CD4-positive, alpha-beta T cell treated with Interleukin-1 beta for 1 hour (primary cell): ENCODE results near the gene ZFP36L2.

Experiments
- DNase-seq, 2 donors: peaks; one replicate each; pipeline ENCODE4 v3.0.0-alpha.2; 2020 to 2022

ZFP36L2 gene, protein sequence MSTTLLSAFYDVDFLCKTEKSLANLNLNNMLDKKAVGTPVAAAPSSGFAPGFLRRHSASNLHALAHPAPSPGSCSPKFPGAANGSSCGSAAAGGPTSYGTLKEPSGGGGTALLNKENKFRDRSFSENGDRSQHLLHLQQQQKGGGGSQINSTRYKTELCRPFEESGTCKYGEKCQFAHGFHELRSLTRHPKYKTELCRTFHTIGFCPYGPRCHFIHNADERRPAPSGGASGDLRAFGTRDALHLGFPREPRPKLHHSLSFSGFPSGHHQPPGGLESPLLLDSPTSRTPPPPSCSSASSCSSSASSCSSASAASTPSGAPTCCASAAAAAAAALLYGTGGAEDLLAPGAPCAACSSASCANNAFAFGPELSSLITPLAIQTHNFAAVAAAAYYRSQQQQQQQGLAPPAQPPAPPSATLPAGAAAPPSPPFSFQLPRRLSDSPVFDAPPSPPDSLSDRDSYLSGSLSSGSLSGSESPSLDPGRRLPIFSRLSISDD

GRCh38 chr2:43226558-43226954, at the start of gene ZFP36L2:
Gene ZFP36L2 (minus strand): TSS chr2:43226606. CDS start chr2:43226315, 291 bp downstream.
- DNase-seq, result peak; percentile 96 to 97

GRCh38 chr2:43274721-43275120, 48.3 kb upstream of the ZFP36L2 start:
- no peak for DNase-seq

GRCh38 chr2:43274055-43274454, 47.6 kb upstream of the ZFP36L2 start:
- no peak for DNase-seq

DNA sequence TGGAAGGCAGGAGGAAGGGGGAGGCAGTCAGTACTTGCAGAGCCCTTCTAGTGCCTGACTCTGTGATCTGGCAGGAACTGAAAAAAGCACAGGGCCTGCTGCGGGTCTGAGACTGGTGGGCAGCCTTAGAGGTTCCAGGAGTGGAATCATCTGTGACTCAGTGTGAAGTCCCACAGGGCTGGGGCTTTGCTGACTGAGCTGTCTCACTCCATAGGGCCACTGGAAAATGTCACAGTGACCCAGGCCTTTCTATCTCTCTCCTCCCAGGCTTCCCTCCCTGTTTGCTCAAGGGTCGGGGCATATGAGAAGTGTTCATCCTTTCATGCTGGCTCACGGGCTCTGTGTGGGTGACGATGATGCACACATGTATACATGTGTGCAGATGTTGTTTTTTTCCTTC, 47.1 kb upstream of the ZFP36L2 start:
- no peak for DNase-seq

- DNase-seq, result no peak
Measured at GRCh38 chr2:43270930-43271615, 44.7 kb upstream of the ZFP36L2 start.

GRCh38 chr2:43270461-43270860, 44.1 kb upstream of the ZFP36L2 start:
- DNase-seq, result no peak

GRCh38 chr2:43269706-43270105, 43.3 kb upstream of the ZFP36L2 start:
- no peak for DNase-seq

GRCh38 chr2:43269074-43269572, 42.7 kb upstream of the ZFP36L2 start:
- peak in 1 of 2 donors; percentile 39 for DNase-seq

DNA sequence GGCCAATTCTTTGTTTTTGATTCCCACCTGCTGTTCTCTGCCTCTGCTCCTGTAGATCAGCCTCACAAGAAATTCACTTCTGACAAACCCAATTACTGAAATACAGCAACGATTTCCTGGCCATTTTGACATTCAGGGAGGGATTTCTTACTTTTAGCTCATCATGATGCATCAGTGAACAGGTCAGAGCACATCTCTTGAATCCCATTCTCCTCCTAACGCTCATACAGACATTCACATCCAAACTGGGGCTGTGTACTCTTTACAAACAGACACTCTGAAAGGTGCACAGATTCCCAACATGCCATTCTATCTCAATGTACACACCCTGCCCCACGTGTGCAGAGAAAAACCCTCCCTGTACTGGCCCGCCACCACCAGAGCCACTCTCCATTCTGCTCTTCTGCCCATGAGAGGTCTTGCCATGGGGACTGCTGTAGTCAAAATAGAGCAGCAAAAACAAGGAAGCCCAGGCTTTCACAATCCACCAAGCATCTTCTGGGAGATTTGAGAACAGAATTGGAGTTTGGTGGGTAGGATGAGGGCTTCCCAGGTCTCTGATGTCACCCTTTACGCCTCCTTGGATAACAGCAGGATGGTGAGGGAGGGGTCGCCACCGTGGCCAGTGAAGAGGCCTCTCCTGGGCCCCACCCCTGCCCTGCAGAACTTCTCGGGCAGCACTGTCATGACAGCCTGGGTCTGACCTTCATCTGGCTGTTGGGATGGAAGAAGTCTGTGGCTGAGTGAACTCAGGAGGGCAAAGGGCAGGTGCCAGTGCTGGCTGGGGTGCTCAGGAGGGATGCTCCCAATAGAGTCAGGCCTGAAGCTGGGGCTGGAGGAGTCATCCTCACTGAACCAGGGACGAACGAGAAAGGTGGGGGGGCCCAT, 41.9 kb upstream of the ZFP36L2 start:
- peak in 1 of 2 donors; percentile 9 for DNase-seq

- no peak for DNase-seq
Measured at GRCh38 chr2:43267381-43267780, 41.0 kb upstream of the ZFP36L2 start.

- DNase-seq, result peak in 1 of 2 donors; percentile 25
Measured at GRCh38 chr2:43266711-43267111, 40.3 kb upstream of the ZFP36L2 start.

DNA sequence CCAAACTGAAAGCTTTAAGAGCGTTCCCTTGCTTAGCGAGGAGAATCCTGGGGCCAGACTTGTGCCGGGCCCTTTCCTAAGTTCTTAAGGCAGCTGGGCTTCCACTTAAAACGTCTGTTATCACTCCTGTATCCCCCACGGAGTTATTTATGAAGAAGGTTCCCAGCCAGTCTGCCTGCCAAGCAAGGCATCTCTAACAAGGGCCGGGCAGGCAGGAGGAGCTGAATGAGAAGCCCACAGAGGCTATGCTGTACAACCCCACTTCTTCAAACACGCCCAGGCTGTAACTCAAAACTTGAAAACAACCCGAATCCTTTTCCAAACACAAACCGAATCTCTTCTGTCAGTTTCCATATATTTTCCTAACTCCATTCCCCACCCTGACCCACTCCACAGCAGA, 39.0 kb upstream of the ZFP36L2 start:
- no peak for DNase-seq

- DNase-seq, result no peak
Measured at GRCh38 chr2:43265001-43265400, 38.6 kb upstream of the ZFP36L2 start.

- DNase-seq, result no peak
Measured at GRCh38 chr2:43262951-43263350, 36.5 kb upstream of the ZFP36L2 start.

DNA sequence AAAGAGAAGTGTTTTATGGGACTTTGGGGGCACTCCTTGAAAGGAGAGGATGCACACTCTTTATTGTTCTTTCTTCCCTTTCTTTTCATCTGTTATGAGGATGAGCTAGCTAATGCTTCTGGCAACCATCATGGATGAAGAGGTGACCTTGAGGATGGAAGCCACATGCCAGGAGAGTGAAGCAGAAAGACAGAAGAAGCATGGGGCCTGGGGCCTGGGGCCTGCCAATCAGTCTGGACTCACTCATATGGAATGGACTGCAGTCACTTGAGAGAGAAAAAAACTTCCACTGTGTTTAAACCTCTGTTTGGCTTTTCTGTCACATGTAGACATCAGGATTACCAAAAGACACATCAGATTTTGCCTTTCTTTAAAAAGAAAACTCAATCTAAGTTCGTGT, 35.8 kb upstream of the ZFP36L2 start:
- DNase-seq, result no peak

DNA sequence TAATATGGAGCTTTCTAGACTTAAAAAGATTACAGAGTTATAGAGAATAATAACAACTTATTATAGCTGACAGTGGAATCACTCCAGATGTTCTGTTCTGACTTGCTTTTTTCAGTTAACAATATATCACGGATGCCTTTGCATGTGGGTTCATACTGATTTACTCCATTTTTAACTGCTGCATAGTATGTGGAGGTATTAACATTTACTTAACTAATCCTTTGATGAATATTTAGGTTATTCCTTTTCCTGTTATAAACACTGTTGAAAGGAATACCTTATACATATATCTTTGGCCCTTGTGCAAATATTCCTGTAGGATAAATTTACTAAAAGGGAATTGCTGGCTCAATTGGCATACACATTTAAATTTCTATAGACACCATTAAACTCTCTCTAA, 33.1 kb upstream of the ZFP36L2 start:
- no peak for DNase-seq

- DNase-seq, result no peak
Measured at GRCh38 chr2:43258547-43259156, 32.2 kb upstream of the ZFP36L2 start.

DNA sequence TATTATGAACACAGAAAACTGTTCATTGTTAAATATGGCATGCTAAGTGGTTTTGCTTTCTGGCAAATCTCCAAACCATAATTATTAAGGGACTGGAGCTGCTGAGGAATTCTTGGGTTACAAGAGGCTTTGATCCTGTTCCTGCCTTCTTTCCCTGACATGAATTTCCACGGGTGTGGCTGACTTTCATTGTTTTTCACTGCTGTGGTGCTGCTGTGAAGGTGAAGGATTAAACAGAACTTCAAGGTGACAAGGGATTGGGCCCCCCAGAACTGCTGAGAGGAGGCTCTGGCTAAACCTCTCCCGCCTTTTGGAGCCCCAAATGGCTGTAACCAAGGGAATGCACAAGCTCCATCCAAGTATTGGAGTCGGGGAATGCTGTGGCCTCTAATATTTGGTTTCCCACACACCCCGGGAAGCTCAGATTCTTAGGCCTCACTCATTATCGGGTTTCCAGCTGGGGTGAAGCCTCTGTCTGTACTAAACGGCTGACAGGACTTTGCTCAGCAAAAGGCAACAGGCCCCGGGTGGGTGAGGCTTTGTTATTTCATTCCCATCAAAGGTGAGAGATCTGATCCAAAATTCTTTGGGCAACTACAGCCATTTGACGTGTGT, 29.0 kb upstream of the ZFP36L2 start:
- no peak for DNase-seq

GRCh38 chr2:43254331-43254730, 27.9 kb upstream of the ZFP36L2 start:
- no peak for DNase-seq

DNA sequence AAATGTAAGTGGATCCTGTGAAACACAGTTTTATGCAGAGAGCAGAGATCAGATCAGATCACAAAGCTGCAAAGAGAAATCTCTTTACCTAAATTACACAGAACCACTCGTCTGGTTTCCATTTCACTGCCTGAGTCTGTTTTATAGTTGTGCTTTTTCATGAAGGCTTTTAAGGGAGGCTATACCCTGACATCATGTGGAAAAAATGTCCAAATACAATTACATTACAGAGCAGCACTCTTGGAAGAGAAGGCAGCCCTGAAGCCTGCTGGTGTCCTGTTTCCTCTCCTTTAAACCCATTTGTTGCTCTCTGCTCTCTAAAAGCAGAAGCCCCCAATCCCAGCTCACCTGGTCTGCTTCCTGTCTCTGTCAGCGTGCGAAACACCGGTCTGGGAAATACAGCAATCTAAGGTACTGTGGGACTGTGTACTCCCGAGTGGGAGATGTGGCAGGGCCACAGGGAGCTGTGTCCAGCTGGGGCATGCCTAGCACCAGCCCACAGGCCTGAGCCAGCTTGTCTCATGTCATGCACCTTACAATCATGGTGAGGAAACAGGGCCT, 24.8 kb upstream of the ZFP36L2 start:
- DNase-seq, result no peak

DNA sequence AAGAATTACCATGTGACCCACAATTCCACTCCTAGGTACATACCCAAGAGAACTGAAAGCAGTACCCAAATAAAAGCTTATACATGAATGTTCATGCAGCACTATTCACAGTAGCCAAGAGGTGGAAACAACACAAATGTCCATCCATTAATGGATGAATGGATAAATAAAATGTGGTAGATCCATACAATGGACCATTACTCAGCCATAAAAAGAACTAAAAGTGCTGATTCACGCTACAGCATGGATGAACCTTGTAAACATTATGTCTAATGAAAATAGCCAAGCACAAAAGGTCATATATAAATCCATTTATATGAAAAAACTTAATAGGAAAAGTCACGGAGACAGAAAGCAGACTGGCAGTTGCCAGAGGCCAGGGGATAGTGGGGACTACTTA, 23.6 kb upstream of the ZFP36L2 start:
- no peak for DNase-seq

DNA sequence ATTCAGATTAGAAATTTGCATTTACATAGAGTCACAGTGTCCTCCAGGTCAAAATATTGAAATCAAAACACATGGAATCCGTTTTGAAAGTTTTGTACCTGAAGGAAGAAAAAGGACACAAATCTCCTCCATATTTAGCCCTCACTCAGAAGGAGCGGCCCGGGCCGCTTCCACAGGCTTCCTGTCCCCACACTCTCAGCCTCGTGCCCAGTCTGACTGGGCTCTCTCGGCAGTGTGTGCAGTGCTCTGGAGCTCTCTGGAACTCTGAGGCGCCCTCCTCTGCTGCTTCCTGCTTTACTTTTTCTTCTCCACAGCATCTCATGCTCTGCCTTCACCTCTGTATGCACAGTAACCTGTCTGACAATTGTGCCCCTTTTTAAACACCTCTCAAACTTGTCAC, 22.2 kb upstream of the ZFP36L2 start:
- DNase-seq, result no peak
